ENCODE results near the gene RAG1. TPM values are rescaled to one million over a fixed set of nuclear protein-coding genes. Genes with fewer than 3 reads are reported as not detected.
"Not testable (repeated sequence)": the region's sequence is repeated elsewhere in the genome, so short reads cannot be mapped to it uniquely, and the experiment has no call there.

RAG1 gene
- total RNA-seq, 1 donor from 2014 or later, result 0.24 TPM

DNA sequence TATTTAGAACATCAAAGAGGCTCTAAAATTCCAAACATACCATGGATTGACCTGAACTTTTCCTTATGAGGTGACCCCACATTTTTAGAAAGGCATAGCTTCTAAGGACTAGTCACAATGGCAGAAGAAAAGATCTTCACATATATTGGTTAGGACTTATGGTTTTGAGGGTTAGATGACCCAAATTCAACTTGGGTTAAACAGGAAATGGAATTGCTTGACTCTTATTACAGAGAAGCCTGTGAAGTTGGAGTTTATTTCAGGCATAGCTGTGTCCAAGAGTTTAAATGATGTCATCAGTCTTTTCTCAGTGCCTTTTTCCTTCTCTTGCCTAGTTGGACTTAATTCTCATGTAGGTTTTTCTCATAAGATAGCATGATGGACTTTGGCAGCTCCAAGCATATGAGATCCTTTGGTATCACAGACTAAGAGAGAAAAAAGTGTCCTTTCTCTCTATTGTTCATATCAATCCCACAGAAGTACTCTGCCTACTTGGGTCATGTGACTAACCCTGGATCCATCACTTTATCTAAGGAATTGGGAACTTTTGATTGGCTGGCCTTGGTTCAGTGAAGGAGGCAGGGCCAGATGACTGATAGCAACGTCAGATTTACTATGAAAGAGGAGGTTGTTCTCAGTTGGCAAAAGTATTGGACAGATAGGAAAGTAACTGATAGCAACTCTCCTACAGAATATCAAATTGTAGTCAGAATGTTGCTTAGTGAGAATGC is 17.3 kb upstream of the RAG1 start:
- Mint-ChIP-seq H3K36me3 (ENCODE audit: low read depth) (no peaks in the 10 kb centered on the region), H3K4me1 (no peaks in the 10 kb centered on the region), H3K9me3 (no peaks in the 10 kb centered on the region), H3K27me3 (peaks cover 6% of the 10 kb centered on the region), H3K4me3 (no peak overlapping the region), H3K27ac (no peak overlapping the region)
- ATAC-seq (ENCODE audit: low read depth), result no peak
- ChIA-PET POLR2A (no interaction called here), CTCF (no interaction called here)
- TF ChIP-seq, protein P1, sequence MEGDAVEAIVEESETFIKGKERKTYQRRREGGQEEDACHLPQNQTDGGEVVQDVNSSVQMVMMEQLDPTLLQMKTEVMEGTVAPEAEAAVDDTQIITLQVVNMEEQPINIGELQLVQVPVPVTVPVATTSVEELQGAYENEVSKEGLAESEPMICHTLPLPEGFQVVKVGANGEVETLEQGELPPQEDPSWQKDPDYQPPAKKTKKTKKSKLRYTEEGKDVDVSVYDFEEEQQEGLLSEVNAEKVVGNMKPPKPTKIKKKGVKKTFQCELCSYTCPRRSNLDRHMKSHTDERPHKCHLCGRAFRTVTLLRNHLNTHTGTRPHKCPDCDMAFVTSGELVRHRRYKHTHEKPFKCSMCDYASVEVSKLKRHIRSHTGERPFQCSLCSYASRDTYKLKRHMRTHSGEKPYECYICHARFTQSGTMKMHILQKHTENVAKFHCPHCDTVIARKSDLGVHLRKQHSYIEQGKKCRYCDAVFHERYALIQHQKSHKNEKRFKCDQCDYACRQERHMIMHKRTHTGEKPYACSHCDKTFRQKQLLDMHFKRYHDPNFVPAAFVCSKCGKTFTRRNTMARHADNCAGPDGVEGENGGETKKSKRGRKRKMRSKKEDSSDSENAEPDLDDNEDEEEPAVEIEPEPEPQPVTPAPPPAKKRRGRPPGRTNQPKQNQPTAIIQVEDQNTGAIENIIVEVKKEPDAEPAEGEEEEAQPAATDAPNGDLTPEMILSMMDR (IDR thresholded peaks at IDR 0.05), result no peak
- no peak for DNase-seq
- intact Hi-C loops (cut with micrococcal nuclease), result no loop called here

DNA sequence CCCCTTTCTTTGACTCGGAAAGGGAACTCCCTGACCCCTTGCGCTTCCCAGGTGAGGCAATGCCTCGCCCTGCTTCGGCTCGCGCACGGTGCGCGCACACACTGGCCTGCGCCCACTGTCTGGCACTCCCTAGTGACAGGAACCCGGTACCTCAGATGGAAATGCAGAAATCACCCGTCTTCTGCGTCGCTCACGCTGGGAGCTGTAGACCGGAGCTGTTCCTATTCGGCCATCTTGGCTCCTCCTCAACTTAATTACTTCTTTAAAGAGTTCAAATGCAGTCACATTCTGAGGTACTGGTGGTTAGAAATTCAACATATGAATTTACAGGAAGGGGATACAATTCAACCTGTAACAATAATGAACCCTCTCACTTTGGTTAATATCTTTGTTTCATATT is 10.4 kb upstream of the RAG1 start:
- POLR2A ChIA-PET; H3K9me3 Mint-ChIP-seq; intact Hi-C loops (cut with micrococcal nuclease); CTCF ChIA-PET; H3K4me3 Mint-ChIP-seq; H3K4me1 Mint-ChIP-seq; H3K27me3 Mint-ChIP-seq; DNase-seq; H3K27ac Mint-ChIP-seq; ATAC-seq (ENCODE audit: low read depth); H3K36me3 Mint-ChIP-seq (ENCODE audit: low read depth): not testable (repeated sequence)

DNA sequence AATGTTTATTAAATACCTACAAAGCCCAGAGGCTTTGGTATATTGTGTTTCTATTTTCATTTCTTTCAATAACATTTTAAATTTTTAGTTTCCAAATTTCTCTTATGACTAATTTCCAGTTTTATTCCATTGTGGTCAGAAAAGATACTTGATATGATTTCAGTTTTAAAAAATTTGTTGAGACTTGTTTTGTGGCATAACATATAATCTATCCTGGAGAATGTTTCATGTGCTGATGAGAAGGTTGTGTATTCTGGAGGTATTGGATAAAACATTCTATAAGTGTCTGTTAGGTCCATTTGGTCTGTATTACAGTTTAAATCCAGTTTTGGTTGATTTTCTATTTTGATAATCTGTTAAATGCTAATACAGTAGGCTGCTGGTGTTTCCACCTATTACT is 9.8 kb upstream of the RAG1 start:
- CTCF ChIA-PET, result no interaction called here
- POLR2A ChIA-PET, result no interaction called here
- no peak overlapping the region for H3K4me3 Mint-ChIP-seq
- intact Hi-C loops (cut with micrococcal nuclease), result no loop called here
- peaks cover 9% of the 10 kb centered on the region for H3K9me3 Mint-ChIP-seq
- H3K27me3 Mint-ChIP-seq, result peaks cover 8% of the 10 kb centered on the region
- TF ChIP-seq, protein P1 (IDR thresholded peaks at IDR 0.05), result no peak
- ATAC-seq (ENCODE audit: low read depth) (no peak), DNase-seq (no peak)
- no peaks in the 10 kb centered on the region for H3K4me1 Mint-ChIP-seq
- H3K27ac Mint-ChIP-seq, result no peak overlapping the region
- no peaks in the 10 kb centered on the region for H3K36me3 Mint-ChIP-seq (ENCODE audit: low read depth)

DNA sequence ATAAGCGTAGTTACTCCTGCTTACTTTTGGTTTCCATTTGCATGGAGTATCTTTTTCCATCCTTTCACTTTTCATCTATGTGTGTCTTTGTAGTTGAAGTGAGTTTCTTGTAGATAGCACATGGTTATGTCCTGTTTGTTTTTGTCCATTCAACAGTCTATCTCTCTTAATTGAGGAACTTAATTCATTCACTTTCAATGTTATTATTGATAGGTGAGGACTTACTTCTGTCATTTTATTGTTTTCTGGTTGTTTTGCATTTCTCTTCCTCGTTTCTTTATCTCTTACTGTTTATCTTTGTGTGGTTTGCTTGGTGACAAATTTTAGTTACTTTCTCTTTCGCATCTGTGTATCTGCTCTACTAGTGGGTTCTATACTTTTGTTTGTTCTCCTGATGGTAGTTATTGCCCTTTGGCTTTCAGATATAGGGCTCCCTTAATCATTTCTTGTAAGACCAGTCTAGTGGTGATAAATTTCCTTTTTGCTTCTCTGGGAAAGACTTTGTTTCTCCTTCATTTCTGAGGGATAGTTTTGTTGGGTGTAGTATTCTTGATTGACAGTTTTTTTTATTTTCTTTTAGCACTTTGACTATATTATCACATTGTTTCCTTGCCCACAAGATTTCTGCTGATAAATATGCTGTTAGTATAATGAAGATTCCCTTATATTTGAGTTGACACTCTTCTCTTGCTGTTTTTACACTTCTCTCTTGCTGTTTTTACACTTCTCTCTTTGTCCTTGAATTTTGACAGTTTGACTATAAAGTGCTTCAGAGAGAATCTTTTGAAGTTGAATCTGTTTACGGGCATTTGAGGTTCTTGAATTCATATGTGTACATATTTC is 9.0 kb upstream of the RAG1 start:
- DNase-seq (no peak), ATAC-seq (ENCODE audit: low read depth) (no peak)
- Mint-ChIP-seq H3K9me3 (peaks cover 9% of the 10 kb centered on the region), H3K36me3 (ENCODE audit: low read depth) (no peaks in the 10 kb centered on the region), H3K4me1 (no peaks in the 10 kb centered on the region), H3K27me3 (peaks cover 8% of the 10 kb centered on the region), H3K4me3 (no peak overlapping the region), H3K27ac (no peak overlapping the region)
- ChIA-PET POLR2A (no interaction called here), CTCF (no interaction called here)
- intact Hi-C loops (cut with micrococcal nuclease), result no loop called here
- TF ChIP-seq, protein P1 (IDR thresholded peaks at IDR 0.05), result no peak

DNA sequence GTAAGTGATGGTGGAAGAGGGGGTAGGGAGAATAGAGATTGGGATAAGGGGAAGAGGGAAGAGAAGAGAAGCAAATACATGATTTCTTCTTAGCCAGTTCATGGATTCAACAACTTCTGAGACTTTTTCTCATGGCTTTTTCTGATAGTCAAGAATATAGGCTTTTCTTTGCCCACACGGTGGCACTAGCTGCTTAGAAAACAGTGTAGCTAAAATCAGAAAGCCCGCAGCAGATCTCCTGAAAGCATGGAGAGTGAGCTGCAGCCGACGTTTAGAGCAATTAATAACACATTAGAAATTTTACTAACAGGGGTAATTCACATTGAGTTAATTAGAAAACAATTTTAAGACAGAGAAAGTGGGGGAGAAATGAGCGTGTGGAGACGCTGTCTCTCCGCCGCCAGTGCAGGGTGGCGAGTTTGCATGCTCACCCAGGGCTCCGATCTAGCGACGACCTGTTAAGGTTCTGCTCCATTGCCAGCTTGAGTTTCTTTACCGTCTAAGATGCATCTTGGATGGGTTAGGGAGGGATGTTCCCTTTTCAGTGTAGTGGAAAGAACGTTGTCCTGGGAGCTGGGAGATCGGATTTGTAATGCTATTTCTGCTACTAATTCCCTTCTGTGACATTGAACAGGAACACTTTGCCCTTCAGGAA is 3.3 kb upstream of the RAG1 start:
- no peak overlapping the region for H3K27ac Mint-ChIP-seq
- DNase-seq (no peak), ATAC-seq (ENCODE audit: low read depth) (no peak)
- H3K4me3 Mint-ChIP-seq, result peak overlapping the region; percentile 57
- no peaks in the 10 kb centered on the region for H3K36me3 Mint-ChIP-seq (ENCODE audit: low read depth)
- peaks cover 41% of the 10 kb centered on the region for H3K27me3 Mint-ChIP-seq
- intact Hi-C loops (cut with micrococcal nuclease), result loop anchor here (1.0 kb wide), 2 partner anchors 109 to 183 kb away; no protein-coding TSS in a partner anchor
- TF ChIP-seq, protein P1 (IDR thresholded peaks at IDR 0.05), result no peak
- ChIA-PET POLR2A (no interaction called here), CTCF (interaction anchor here (0.6 to 4.3 kb wide), 11 partner anchors 9 to 272 kb away, joined by 3 to 27 read pairs (median 3); partner anchors contain the start of gene TRAF6)
- peaks cover 6% of the 10 kb centered on the region for H3K4me1 Mint-ChIP-seq
- H3K9me3 Mint-ChIP-seq, result peaks cover 4% of the 10 kb centered on the region
